ENCODE measurements around the gene HNRNPH3.

- TF ChIP-seq CTCF (IDR thresholded peaks at IDR 0.05) (no peak), EZH2 (IDR thresholded peaks at IDR 0.05; ENCODE audit: borderline replicate concordance, insufficient read depth, low read depth, low read length, poor library complexity, severe bottlenecking) (no peak)
Observed at GRCh38 chr10:68303849-68304412, 27.9 kb upstream of the HNRNPH3 start.
